RWPE1 (cell line): Measurements from ENCODE around the gene MINDY4.

Experiments
- CTCF ChIA-PET: fragments of 350-600 bp; sonication (Branson Sonifier 250); formaldehyde crosslinking; extraction: SDS; loops from one replicate; lab custom pipeline; 2021; lab: Yijun Ruan, JAX
- POLR2A ChIA-PET: fragments of 400-600 bp; formaldehyde crosslinking; extraction: SDS; loops from one replicate; lab custom pipeline; 2020; ENCODE audit warnings: antibody characterized with exemption; ENCODE audit not compliant: low non-redundant PET; lab: Yijun Ruan, JAX
- DNase-seq: peaks from one replicate; pipeline ENCODE4 v3.0.0; 2012; ENCODE audit warnings: low spot score
- H3K27ac ChIP-seq: fragments of 450-650 bp; 2 replicates; pipeline ENCODE4 v1.5.1; 2017
- TF ChIP-seq, protein P1 (sequence below): fragments of 450-650 bp; conservative IDR thresholded peaks from 2 replicates; pipeline ENCODE4 v1.5.1; 2017; ENCODE audit warnings: low read depth, mild to moderate bottlenecking

MINDY4 gene

DNA sequence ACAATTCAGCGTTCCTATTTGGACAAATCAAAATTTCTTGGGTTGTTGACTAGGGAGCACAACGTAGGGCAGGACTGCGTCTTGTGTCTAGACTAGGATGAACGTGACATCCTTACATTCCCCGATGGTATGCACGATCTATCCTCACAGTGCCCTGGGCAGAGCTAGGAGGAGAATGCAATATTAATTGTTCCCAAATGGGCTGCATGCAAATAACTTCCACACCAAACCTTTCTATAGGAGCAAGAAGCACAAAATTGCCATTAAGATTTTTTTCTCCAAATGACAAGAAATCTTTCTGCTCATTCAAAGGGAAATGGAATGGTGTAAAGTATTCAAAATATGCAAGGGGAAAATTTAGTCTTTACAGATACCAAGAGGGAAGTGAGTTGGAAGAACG is 119.0 kb downstream of the MINDY4 start:
- DNase-seq: no peak
- TF ChIP-seq, protein P1, sequence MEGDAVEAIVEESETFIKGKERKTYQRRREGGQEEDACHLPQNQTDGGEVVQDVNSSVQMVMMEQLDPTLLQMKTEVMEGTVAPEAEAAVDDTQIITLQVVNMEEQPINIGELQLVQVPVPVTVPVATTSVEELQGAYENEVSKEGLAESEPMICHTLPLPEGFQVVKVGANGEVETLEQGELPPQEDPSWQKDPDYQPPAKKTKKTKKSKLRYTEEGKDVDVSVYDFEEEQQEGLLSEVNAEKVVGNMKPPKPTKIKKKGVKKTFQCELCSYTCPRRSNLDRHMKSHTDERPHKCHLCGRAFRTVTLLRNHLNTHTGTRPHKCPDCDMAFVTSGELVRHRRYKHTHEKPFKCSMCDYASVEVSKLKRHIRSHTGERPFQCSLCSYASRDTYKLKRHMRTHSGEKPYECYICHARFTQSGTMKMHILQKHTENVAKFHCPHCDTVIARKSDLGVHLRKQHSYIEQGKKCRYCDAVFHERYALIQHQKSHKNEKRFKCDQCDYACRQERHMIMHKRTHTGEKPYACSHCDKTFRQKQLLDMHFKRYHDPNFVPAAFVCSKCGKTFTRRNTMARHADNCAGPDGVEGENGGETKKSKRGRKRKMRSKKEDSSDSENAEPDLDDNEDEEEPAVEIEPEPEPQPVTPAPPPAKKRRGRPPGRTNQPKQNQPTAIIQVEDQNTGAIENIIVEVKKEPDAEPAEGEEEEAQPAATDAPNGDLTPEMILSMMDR: no peak
- ChIA-PET POLR2A (no interaction called here), CTCF (no interaction called here)
- H3K27ac ChIP-seq: no peak overlapping the region

GRCh38 chr7:30893357-30893756 is 122.1 kb downstream of the MINDY4 start:
- POLR2A ChIA-PET: no interaction called here
- CTCF ChIA-PET: no interaction called here
- no peak overlapping the region for H3K27ac ChIP-seq
- no peak for DNase-seq
- TF ChIP-seq, protein P1: no peak

DNA sequence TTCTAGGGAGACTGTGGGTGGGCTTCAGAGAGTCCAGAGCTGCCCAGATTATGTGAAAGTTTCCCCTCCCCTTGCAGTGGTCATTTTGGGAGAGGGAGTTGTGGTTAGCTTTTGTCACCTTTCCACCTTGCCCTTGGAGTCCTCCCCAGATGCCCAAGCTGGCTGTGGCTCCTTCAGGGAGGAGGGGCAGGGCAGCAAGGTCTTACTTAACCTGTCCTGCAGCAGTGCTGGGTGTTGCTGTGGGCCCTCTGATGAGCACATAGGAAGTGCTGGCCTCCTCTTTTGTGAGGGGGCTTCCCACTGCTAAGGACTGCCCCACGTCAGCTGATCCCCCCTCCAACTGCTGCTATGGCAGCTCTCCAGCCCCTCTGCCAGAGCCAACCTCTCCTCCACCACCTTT is 122.8 kb downstream of the MINDY4 start:
- ChIA-PET CTCF (no interaction called here), POLR2A (no interaction called here)
- no peak for DNase-seq
- TF ChIP-seq, protein P1: no peak
- no peak overlapping the region for H3K27ac ChIP-seq

- TF ChIP-seq, protein P1: no peak
- CTCF ChIA-PET: no interaction called here
- no peak for DNase-seq
- POLR2A ChIA-PET: no interaction called here
- H3K27ac ChIP-seq: no peak overlapping the region
Observed at GRCh38 chr7:30894866-30895605, 123.8 kb downstream of the MINDY4 start.

- peak; percentile 48 for DNase-seq
- CTCF ChIA-PET: no interaction called here
- TF ChIP-seq, protein P1: no peak
- POLR2A ChIA-PET: no interaction called here
- no peak overlapping the region for H3K27ac ChIP-seq
Observed at GRCh38 chr7:30896036-30896435, 124.8 kb downstream of the MINDY4 start.

DNA sequence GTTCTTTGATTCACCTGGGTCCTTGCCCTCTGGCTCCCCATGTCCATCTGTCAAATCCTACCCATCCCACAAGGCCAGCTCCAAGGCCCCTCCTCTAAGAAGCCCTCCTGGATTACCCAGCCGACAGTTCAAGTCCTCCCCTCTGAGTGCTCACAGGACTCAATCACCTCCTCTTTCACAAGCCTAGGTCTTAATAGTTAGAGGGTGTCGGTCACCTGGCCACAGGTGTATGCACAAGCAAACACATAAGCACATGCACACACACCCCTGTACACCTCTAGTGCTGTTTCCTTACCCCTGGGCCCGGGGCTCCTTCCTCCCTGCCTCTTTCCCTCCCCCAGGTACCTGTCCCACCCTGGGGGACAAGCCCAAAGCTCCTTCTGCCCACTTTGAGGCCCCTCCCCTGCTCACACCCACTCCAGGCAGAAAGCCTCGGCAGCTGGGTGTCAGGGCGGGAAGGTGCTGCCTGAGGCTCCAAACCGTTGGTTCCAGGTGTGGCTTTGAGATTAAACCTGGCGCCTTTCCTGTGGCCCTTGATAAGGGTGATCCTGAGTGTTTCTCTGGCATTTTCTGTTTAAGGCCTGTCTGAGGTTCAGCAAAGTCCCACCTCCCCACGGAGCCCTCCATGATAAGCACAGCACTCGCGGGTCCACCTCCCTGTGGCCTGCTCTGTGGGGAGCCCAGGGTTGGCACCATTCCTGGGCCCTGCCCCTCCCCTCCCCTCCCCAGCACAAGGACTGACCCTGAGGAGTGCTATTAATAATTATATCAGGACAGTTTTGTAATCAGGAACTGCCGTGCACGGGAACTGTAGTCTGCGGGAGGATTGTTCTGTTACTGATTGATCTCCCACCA is 125.8 kb downstream of the MINDY4 start:
- DNase-seq: no peak
- ChIA-PET CTCF (no interaction called here), POLR2A (no interaction called here)
- no peak overlapping the region for H3K27ac ChIP-seq
- TF ChIP-seq, protein P1: no peak
